Dermis microvascular lymphatic vessel endothelial cell (primary cell): ENCODE measurements around the gene TBC1D9B. TPM values are rescaled to one million over a fixed set of nuclear protein-coding genes. Genes with fewer than 3 reads are reported as not detected.
"Not testable (repeated sequence)": the region's sequence is repeated elsewhere in the genome, so short reads cannot be mapped to it uniquely, and the experiment has no call there.

Source experiments
- DNase-seq, 2 donors: peaks; one replicate each; pipeline versions ENCODE4 v3.0.0 to v3.0.0-alpha.2; 2010; ENCODE audit warnings: low read depth in 2 of 2
- total RNA-seq: library from RNA; depleted of rRNA; stranded (reverse); fragments of >200 nt; gene quantifications from 2 replicates; pipeline ENCODE4 v1.2.1, GENCODE V29; 2014

Gene TBC1D9B
- total RNA-seq, 1 donor from 2014 or later = 35.6 TPM

DNA sequence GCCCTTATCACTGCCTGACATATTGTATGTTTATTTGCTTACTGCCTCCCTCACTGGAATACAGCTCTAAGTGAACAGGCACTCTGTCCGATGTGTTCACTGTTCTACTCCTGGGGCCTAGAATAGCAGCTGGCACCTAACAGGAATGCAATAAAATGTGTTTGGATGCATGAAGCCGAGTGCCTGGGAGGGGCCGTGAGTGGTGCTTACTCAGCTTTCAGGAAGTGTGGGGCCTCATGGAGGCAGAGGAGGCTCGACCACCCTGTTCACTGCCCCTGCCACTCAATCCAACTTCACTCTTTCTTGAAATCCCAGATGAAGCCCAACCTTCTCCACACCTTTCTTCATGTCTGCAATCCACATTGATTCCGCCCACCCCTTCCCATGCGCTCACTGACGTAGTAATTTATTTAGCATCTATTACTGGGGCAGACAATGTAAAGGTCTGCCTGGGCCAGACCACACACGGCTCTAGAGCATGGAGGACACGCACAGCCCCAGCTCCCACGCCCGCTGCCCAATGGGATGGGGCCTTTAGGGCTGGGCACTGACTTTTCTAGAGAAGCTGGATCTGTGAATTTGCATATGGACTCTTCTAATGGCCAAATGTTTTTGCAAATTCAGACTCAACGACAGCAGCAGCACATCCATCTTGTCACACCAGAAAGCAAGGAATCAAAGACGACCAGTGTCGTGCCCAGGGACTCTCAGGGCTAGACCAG lies 21.3 kb downstream of the TBC1D9B start:
- no peak for DNase-seq

DNA sequence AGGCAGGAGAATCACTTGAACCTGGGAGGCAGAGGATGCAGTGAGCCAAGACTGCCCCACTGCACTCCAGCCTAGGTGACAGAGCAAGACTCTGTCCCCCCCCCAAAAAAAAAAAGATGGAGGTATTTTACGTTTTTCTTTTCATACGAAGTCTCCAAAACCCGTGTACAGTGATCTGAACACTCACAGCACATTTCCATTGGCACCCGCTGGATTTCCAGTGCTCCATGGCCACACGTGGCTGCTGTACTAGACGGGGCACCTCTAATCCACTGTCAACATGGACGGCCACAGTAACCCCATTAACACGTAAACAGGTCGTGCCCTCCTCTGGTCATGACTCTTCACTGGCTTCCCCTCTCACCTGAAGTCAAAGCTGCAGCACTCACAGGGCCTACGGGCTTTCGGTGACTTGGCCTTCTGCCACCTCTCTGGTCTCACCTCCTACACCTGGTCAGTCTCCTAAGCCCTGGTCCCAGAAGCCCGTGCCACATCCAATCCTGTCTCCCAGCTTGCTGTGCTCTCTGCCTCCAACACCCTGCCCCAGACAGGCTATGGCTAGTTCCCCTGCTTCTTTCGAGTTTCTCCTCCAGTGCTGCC lies 22.1 kb downstream of the TBC1D9B start:
- no peak for DNase-seq

DNA sequence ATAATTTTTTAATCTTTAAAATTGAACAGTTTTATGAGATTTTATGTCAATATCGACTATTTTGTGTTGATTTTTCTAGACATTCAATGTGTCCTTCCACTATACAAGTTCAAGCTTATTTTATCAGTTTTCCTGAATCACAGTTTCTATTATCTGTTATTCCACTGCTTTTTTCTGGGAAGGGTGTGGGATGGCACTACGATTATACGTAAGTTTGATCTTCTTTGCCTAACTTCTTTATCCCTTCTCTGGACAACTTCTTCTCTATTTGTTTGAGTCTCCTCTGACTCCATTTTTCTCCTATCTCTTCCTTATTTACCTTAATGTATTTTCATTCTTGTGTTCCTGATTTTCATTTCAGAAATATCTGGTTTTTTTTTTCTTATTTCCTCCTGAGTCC lies 24.5 kb downstream of the TBC1D9B start:
- DNase-seq = no peak

DNA sequence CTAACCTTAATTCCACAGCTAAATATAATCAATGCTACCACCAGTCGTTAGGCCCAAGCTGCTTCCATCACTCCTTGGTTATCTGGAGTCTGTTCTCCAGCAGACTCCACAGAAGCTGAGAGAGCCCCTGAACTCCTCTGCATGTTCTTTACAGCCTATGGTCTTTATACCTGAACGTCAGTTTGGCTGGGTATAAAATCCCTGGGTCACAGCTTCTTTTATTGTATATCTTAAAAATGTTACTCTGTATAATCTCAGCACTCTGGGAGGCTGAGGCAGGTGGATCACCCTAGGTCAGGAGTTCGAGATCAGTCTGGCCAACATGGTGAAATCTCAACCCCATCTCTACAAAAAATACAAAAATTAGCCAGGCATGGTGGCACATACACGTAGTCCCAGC lies 25.4 kb downstream of the TBC1D9B start:
- DNase-seq = no peak

- DNase-seq = no peak
These were observed 26.7 kb downstream of the TBC1D9B start for GRCh38 chr5:179880848-179881590.

- no peak for DNase-seq
These were observed 27.5 kb downstream of the TBC1D9B start for GRCh38 chr5:179880066-179880650.

GRCh38 chr5:179879690-179880010 lies 28.0 kb downstream of the TBC1D9B start:
- no peak for DNase-seq

DNA sequence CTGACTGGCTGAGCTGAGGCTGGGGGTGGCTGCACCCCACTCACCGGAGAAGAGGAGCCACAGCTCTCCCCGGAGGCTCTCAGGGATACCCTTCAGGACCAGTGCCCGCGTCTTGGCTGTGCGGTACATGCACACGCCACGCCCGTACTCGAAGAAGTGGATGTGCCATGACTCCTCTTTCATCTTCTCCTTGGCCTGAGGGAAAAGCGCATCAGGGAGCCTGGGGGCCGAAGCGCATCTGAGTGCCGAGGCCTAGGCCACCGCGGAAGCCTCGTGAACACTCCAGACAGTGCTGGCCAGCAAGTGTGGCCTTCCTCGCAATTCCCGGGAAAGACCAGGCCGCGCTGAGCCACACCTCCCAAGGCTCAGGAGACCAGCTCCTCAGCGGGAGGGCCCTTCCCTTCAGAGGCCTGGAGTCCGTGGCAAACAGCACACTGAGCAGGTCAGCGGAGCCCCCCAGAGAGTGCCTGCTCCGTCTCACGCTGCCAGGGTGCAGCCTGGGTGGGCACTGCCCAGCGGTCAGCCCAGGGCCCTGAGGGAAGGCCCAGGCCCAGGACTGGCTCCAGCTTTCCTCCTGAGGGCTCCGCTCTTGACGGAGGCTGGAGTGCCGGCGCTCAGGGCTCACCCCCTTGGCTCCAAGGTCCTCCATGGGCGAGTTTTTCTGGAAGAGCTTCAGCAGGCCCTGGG lies 28.6 kb downstream of the TBC1D9B start:
- no peak for DNase-seq

GRCh38 chr5:179878222-179879002 lies 29.3 kb downstream of the TBC1D9B start:
- DNase-seq = no peak

GRCh38 chr5:179876610-179876952 lies 31.1 kb downstream of the TBC1D9B start:
- no peak for DNase-seq

DNA sequence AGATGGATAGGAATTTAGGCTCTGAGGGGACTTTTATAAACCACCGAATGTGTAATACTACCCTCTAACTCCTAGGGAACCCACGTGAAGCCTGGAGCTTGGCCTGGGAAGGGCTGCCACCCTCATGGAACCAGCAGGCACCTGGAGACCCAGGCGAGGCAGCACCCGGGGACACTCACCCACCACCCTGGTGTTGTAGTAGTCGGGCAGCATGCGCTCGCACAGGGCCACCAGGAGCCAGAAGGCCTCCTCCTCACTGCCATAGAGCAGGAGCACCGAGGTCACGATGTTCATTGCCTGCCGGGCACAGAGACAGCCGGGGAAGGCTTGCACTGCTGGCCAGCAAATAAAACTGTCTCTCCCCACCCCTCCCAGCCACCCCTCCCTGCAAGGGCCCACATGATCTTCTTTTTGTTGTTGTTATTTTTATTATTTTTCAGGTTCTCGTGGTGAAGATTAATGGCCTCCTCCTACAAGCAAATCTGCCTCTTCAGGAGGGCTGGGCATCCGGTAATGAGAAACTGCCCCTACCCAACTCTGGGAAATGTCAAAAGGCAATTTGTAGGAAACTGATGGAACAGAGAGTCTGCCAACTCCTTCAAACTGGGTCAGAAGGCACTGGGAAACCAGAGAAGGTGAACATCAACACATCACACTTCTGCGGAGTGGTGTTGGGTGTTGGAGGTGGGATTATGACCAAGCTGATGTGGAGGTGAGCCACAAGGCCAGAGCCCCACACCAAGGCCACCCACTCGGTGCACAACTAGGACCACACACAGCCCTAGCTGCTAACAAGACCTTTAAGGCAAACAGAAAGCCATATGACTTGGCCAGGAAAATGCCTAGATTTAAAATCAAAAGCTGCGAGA lies 31.7 kb downstream of the TBC1D9B start:
- no peak for DNase-seq

DNA sequence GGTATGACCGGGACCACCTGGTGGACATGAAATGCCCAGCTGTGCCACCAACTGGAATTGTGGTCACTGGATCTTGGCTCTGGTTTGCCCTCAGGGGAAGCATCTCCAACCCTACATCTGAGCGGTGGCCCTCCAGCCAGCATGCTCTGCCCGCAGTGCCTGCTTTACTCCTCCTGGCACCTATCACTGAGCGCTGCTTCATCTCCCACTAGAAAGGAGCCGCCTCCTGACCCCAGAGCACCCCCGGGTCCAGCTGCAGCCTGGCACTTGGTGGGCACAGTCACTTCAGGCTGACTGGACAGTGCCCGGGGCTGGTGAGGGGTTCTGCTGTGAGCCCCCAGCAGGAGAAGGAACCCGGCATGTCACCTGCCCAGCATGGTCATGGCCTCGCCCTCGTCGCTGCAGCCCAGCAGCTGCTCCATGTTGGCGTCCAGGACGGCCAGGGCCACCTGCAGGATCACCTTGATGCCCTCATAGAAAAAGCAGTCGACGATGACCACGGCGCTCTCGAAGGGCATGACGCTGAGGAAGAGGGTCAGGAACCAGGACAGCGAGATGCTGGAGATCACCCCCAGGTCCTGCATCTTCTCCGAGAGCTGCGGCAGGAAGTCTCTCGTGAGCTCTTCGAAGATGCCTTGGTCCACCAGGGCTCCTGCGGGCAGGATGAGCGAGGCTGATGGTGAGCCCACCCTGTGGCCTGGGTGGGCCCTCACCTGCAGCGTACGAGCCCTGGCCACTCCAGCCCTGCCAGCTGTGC lies 33.0 kb downstream of the TBC1D9B start:
- no peak for DNase-seq

GRCh38 chr5:179874136-179874535 lies 33.6 kb downstream of the TBC1D9B start:
- no peak for DNase-seq

- no peak for DNase-seq
These were observed 34.0 kb downstream of the TBC1D9B start for GRCh38 chr5:179873588-179874110.

GRCh38 chr5:179872828-179873575 lies 34.7 kb downstream of the TBC1D9B start:
- DNase-seq = no peak

DNA sequence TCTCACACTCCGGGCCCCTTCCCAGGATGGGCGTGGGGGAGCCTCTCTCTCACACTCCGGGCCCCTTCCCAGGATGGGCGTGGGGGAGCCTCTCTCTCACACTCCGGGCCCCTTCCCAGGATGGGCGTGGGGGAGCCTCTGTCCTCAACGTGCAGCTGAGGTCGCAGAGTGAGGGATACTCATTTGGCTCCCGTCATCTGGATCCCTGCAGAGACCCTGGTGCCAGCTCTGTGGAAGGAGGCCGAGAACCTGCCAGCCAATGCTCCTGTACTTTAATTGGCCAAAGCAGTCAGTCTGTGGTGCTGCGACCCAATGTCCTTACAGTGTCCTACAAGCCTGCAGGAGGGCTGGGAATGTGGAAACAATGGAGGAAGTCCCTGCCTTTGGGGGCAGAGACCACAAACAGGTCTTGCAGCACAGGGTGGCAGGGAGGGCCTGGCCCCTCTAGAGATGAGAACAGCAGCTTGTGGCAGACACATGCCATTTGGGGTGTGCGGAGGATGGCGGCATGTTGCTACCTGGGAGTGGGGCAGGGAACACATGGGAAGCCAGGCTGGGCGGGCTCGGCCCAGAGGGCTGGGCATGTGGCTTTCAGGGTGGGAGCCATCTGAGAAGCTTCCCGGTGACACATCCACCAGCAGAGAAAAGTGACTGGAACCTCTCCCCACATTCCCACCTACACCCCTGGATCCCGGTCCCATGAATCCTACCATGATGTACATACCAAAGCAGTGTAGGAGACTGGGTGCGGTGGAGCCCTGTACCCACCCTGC lies 35.5 kb downstream of the TBC1D9B start:
- no peak for DNase-seq

- not testable (repeated sequence) for DNase-seq
These were observed 36.2 kb downstream of the TBC1D9B start for GRCh38 chr5:179871533-179871932.

DNA sequence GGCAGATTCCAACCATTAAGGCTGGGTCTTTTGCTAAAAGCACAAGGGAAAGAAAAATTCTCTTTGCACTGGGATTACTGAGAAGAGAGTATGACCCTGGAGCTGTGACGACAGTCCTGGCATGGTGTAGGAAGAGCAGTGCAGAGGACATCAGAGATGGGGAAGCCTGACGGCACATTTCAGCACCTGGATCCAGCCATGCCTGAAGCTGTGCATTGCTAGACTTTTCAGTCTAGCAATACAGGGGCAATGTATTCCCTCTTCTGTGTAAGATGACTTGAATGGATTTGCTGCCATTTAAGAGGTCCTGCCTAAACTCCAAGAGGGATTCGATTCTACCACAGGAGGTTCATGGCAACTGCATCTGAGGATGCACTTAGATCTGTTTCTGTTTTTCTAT lies 36.7 kb downstream of the TBC1D9B start:
- DNase-seq = no peak
